AG10803 (cell line): Measurements from ENCODE around the gene MAVS.

Experiments
- DNase-seq: peaks from one replicate; pipeline ENCODE4 v3.0.0; 2010; ENCODE audit warnings: low read depth
- H3K4me3 ChIP-seq: 2 replicates; pipeline ENCODE4 v1.5.1; 2011; ENCODE audit warnings: mild to moderate bottlenecking, low read length, control low read depth
- CTCF ChIP-seq: conservative IDR thresholded peaks from 2 replicates; pipeline ENCODE4 v1.5.1; 2011; ENCODE audit warnings: mild to moderate bottlenecking, low read length, control low read depth, inconsistent platforms

MAVS gene

GRCh38 chr20:3815703-3816315, 30.8 kb upstream of the MAVS start:
- no peak for DNase-seq
- H3K4me3 ChIP-seq: no peak overlapping the region
- no peak for TF ChIP-seq CTCF

GRCh38 chr20:3818155-3819151, 28.2 kb upstream of the MAVS start:
- DNase-seq: peak; percentile 80
- peak; percentile 83 for TF ChIP-seq CTCF
- no peak overlapping the region for H3K4me3 ChIP-seq

- no peak for TF ChIP-seq CTCF
- no peak for DNase-seq
These were observed 27.1 kb upstream of the MAVS start for GRCh38 chr20:3819411-3820047.

GRCh38 chr20:3820048-3820900, 26.4 kb upstream of the MAVS start, which contains the start of gene AP5S1:
TSS of gene AP5S1 (plus strand) at chr20:3820547. CDS start at chr20:3822118, 1,571 bp downstream.
- TF ChIP-seq CTCF: peak; percentile 60
- peak; percentile 95 for DNase-seq
- peak within 1 kb of the TSS; percentile 91 for H3K4me3 ChIP-seq

More at GRCh38 chr20:3819411-3820047, 27.1 kb upstream of the MAVS start:
- peak overlapping the region; percentile 55 for H3K4me3 ChIP-seq

- DNase-seq: no peak
- H3K4me3 ChIP-seq: peak overlapping the region; percentile 91
- no peak for TF ChIP-seq CTCF
These were observed 25.5 kb upstream of the MAVS start for GRCh38 chr20:3820901-3821727.

GRCh38 chr20:3821996-3822395, 24.6 kb upstream of the MAVS start:
- TF ChIP-seq CTCF: no peak
- no peak for DNase-seq
- no peak overlapping the region for H3K4me3 ChIP-seq
